ENCODE measurements around the gene DNM1L.

GRCh38 chr12:32692358-32692757, 13.3 kb downstream of the DNM1L start:
- no peak for TF ChIP-seq POLR2AphosphoS5 (IDR thresholded peaks at IDR 0.05)
- no peak for TF ChIP-seq CTCF (IDR thresholded peaks at IDR 0.05)
- TF ChIP-seq POLR2A (IDR thresholded peaks at IDR 0.05), result no peak
- no peak for TF ChIP-seq EP300 (IDR thresholded peaks at IDR 0.05)

Measured in upper lobe of left lung (tissue), 4 donors.